GM21576 (cell line): ENCODE measurements around the gene ARAP2.
"Not testable (repeated sequence)": the region's sequence is repeated elsewhere in the genome, so short reads cannot be mapped to it uniquely, and the experiment has no call there.

Experiments
- ATAC-seq: cut with Tn5 transposase; IDR thresholded peaks from one replicate; pipeline ENCODE4 v1.9.1; 2021; ENCODE audit warnings: mild to moderate bottlenecking, moderate library complexity; ENCODE audit not compliant: unreplicated experiment

Gene ARAP2

DNA sequence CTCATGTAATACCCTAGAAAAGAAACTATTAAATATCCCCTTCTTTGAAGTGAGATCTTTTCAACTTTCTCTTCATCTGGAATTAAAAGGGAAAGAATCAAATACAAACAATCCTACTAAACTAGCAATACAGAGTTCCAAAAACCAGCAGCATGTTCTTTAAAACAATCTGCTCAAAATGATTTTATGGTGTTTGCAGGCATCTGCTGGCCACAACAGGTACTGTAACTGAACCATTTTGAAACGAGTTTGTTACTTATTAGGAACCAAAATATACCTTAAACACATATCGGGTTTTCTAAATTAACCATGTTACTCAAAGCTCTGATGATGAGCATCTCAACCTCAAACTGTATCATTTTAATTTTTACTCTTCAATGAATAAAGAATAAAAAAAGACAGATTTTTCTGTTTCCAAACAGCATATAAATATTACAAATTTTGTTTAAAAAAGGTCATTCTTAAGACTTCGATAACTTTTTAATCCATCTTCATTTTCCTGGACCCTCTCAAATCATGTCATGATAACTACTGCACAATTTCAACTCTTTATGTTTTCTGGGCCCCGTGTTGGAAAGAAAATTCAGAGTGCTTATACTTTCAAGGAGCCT, 56.5 kb downstream of the ARAP2 start:
- no peak for ATAC-seq

DNA sequence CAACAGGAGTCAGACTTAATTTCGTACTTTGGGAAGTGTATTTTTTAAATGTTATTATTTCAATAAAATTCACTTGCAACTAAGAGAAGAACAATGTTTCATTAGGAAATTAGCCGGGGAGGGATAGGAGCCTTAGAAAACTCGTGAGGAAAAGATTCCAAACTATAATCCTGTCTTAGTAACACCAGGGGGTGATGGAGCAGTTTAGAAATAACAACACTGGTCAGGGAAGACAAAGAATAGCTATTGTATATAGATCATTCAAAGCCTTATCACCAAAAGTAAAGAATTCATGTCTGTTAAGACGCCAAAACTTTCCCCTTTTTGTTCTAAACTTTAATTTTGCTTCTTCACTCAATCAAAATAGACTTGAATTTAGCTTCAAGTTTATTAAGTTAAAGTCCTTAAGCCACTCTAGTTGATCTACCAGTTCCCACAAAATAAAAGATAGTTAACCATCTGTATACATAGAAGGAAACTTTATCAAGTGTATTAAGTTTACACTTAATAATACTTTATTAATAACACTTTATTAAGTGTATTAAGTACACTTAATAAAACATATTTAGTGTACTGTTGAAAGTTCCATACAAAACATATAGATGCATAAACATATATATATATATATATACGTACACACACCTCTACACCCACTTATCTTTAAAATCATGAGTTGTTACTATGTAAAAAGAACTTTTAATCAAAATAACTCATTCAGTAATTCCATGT, 60.5 kb downstream of the ARAP2 start:
- no peak for ATAC-seq

DNA sequence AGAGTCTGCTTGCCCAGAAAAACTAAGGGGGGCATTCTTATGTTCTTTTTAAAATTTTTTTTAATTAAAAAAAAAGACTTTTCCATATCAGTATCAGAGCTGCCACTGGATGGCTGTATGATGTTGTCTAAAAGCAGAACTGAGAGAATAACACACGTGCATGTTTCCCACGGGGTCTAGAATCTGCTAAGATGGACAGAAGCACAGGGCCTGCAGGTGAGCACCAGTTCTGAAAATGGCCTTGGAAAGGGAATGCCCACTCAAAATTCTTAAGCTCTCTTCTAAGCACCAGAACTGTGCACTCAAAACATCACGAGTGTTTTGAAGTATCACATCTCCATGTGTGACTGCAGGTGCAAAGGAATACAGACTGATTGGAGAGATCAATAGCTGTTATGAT, 61.1 kb downstream of the ARAP2 start:
- no peak for ATAC-seq

- not testable (repeated sequence) for ATAC-seq
These were observed 62.0 kb downstream of the ARAP2 start for GRCh38 chr4:36182315-36182714.

DNA sequence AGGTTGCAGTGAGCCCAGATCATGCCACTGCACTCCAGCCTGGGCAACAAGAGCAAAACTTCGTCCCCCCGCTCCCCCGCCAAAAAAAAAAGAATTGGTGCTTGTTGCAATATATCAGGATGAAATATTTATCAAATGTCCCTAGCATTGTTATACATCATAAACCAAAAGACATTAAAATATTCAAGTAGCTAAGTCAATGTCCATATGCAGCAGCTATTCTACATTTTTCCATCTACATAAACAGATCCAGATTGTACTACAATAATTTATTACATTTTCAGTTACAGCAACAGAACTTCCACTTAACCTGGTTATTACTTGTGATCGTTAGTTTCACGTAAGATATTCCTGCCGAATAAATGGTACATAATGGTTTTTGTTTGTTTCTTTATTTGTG, 64.1 kb downstream of the ARAP2 start:
- ATAC-seq = no peak

GRCh38 chr4:36178484-36178883, 65.8 kb downstream of the ARAP2 start:
- no peak for ATAC-seq

GRCh38 chr4:36177946-36178345, 66.4 kb downstream of the ARAP2 start:
- no peak for ATAC-seq

GRCh38 chr4:36174570-36174969, 69.7 kb downstream of the ARAP2 start:
- no peak for ATAC-seq

- ATAC-seq = no peak
These were observed 70.4 kb downstream of the ARAP2 start for GRCh38 chr4:36173905-36174304.

GRCh38 chr4:36172656-36173055, 71.7 kb downstream of the ARAP2 start:
- no peak for ATAC-seq

- ATAC-seq = no peak
These were observed 76.0 kb downstream of the ARAP2 start for GRCh38 chr4:36168127-36168878.

GRCh38 chr4:36165631-36166005, 78.7 kb downstream of the ARAP2 start:
- ATAC-seq = no peak

DNA sequence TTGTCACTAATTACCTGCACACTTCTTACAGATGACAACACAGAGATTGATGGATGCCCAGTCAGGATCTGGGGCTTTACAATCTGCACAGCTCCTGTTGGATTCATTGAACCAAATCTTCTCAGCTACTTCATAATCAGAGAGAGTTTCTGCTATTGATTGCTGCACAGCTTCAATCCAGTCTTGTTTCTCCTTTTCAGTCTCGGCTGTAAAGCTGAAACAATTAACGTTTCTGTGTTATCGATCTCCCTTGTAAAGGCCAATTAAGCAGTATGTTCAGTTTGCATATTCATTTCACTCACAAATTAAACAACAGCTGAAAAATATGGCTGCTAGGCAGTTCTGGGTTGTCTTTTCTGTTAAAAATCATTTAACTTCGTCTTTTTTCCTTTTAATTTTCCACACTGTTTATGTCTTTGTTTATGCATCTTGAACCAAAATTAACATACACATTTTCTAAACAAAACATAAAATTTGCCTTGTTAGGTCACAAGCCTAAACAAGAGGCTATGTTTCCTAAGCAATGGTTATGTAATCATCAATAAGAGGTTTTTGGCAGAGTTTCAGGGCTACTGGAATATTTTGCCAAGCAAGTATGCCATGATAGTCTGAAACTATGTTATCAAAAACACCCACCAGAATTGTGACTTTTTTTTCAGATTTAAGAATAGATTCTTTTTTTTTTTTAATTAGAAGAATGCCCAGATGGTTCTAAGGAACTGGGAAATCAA, 79.2 kb downstream of the ARAP2 start:
- no peak for ATAC-seq

- ATAC-seq = no peak
These were observed 81.1 kb downstream of the ARAP2 start for GRCh38 chr4:36163198-36163597.

DNA sequence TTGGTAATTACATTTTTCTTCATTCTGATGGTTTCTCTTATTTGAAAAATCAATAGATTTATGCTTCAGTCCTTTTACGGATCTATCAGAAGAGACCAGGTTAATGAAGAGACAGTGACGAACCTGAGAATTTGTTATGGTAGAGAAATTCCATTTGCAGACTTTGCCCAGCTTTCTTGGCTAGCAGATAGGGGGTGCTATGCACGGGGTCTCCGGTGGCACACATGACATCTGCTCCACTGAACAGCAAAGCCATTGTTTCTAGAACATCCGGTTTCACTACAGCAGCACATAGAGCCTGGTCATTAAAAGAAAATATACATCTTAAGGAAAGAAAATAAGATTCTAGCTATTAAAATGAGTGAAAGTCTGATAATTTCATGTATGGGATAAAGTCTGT, 85.1 kb downstream of the ARAP2 start:
- ATAC-seq = no peak

- ATAC-seq = no peak
These were observed 91.6 kb downstream of the ARAP2 start for GRCh38 chr4:36152735-36153134.

- no peak for ATAC-seq
These were observed 101.8 kb downstream of the ARAP2 start for GRCh38 chr4:36142504-36142903.

DNA sequence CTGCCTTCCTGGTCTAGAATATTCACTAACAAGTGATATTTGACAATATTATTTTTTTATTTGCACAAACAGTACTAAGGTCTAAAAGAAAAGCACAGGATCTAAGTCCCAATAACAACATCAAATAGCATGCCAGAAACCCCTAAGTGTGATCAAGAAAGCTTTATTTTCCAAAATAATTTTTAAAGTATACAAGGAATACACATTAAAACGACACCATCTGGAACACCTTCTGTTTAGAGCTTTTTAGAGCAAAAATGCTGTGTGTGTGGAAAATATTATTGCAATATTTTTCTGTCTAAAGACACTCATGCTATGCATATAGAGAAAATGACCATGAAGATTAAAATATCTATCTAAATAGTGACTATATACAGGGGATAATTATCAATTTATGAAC, 103.1 kb downstream of the ARAP2 start:
- no peak for ATAC-seq

DNA sequence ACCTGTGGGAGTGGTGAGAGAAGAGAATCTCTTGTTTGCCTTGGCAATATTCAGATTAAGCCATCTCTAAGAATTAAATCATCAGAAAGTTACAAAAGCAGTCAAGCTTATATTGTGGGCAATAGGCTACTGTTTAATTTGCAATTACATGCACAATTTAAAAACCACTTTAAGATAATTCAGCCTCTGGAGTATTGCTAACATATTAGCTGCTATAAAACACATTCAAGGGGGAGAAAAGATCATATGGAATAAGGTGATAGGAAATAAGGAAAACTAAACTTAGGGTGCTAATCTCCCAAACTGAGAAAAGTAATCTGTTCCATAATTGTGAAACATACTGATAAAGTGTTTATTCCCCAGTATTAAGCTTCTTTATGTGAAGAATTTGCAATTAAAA, 103.9 kb downstream of the ARAP2 start:
- ATAC-seq = no peak

GRCh38 chr4:36138220-36138619, 106.1 kb downstream of the ARAP2 start:
- no peak for ATAC-seq

DNA sequence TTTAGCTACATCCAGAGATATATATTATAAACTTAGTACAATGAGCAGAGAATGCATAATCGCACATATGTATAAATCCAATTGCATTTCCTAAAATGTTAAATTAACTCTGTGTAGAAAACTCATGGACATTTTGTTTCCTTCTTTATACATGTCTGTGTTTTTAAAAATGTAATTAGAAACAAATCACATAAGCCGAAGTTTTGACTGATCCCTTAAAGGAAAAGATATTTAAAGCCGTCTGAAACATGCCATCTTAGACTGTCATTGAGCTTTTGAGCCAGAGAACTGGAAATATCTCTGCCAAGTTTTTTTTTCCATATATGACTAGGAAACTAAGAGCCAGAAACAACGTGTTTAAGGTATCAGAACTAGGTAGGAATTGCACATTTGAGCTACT, 107.0 kb downstream of the ARAP2 start:
- no peak for ATAC-seq
